ENCODE data around the gene HSDL2.
"Not testable (repeated sequence)": the region's sequence is repeated elsewhere in the genome, so short reads cannot be mapped to it uniquely, and the experiment has no call there.

HSDL2 gene

DNA sequence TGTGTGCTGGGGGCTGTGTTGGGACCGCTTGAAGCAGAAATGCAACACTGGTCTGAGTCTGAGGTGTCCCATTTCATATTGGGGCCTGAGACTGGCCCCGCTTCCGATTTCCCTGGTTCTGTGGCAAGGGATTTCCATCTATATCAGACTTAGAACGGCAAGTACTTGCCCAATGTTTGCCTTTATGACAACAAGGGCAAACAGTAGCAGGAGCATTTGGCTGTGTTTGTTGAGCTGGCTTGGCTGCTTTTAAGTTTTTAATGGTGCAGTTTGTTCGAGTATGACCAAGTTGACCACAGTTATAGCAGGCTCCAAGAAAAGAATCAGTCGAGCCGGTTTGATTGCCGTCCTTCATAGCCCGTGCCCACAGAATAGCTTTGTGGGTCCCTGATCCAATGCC, 17.0 kb downstream of the HSDL2 start:
- DNase-seq (ENCODE audit: low read depth in 2 of 2) = no peak

DNA sequence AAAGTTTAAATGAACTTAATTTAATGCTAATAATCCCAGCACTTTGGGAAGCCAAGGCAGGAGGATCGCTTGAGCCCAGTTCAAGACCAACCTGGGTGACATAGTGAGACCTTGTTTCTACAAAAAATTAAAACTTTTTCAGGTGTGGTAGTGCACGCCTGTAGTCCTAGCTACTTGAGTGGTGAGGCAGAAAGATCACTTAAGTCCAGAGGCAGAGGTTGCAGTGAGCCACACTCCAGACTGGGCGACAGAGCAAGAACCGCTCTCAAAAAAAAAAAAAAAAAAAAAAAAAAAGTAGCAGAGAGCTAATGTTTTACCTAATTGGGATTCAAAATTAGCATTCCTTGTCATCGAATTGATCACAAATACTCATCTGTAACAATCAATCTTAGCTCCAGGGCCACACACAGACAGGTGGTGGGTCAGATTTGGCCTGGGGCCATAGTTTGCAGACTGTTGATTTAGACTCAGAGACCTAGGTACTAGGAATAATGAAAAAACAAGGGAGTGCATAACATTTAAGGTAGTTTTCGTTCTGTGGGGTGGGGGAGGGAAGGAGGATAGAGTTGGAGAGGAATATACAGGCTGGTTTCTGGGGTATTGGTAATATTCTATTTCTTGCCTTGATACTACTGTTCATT, 21.4 kb downstream of the HSDL2 start:
- no peak for DNase-seq (ENCODE audit: low read depth in 2 of 2)

DNA sequence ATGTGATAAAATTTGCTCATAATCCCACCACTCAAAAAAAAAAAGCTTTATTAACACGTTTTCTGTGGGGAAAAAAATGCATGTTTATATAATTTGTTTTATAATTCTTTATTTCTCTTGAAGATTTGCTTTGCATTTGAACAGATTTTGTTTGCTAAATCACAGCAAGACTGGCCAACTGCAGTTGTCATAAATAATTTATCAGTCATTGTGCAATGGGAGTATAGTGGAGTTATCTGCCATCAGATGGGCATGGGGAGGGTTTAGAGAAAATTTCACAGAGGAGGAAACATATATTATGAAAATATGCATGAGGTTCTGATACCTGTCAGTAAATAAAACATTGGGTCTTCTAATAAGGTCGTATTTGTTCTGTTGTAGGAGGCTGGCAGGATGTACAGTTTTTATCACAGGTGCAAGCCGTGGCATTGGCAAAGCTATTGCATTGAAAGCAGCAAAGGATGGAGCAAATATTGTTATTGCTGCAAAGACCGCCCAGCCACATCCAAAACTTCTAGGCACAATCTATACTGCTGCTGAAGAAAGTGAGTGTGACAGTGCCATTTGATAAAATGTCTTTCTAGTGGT, 23.8 kb downstream of the HSDL2 start:
- DNase-seq (ENCODE audit: low read depth in 2 of 2) = no peak

DNA sequence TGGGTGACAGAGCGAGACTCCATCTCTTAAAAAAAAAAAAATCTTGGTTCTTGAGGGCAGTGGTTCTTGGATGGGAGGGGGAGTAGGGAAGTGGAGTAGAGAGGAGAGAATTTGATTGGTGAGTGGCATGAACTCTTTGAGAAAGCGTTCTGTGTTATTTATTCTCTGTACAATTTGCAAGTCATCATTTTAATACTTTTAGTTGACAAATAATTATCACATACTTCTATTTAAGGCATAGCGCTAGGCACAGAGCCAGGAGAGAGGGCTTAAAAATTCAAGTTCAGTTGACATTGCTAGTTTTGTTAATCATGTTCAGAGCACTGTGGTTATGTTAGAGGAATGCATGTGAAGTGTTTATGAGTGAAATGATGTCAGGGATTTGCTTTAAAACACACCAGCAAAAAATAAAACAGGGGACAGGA, 24.6 kb downstream of the HSDL2 start:
- no peak for DNase-seq (ENCODE audit: low read depth in 2 of 2)

DNA sequence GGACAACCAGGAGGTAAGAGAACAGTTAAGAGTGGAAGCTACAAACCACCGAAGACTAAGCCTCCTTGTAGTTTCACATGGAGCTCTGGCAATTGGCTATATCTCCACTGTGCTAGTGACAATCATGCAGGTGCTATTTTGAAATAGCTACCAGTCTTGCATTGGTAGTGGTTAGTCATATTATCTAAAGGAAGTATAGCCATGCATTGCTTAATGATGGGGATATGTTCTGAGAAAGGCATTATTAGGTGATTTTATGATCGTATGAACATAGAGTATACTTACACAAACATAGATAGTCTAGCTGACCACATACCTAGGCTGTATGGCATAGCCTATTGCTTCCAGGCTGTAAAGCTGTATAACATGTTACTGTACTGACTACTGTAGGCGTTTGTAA, 28.4 kb downstream of the HSDL2 start:
- DNase-seq (ENCODE audit: low read depth in 2 of 2) = no peak

DNA sequence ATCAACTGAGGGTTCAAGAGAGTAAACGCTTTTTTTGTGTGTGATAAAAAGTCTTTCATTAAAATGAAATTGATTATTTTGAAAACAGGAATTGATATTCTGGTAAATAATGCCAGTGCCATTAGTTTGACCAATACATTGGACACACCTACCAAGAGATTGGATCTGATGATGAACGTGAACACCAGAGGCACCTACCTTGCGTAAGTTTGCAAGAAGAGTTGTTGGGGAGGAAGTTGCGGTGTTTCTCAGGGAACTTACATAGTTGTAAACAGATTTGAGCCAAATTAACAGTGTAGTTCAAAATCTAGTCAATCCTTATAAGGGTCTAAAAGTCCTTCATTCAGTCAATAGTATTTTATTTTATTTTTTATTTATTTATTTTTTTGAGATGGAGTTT, 28.9 kb downstream of the HSDL2 start:
- no peak for DNase-seq (ENCODE audit: low read depth in 2 of 2)

DNA sequence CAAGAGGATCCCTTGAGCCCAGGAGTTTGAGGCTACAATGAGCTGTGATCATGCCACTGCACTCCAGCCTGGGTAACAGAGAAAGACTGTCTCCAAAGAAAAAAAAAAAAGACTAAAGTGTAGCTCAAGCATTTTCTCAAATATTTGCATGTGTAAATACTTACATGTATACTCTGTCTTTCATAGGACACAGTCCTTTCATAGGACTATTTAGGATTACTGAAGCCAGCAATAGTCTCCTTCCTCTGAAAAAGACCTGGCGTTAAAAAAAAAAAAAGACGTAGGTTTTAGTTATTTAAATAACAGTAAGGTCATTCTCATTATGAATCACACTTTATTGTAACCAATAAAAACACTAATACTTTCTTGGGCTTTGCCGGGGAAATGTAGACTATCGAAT, 29.9 kb downstream of the HSDL2 start:
- no peak for DNase-seq (ENCODE audit: low read depth in 2 of 2)

DNA sequence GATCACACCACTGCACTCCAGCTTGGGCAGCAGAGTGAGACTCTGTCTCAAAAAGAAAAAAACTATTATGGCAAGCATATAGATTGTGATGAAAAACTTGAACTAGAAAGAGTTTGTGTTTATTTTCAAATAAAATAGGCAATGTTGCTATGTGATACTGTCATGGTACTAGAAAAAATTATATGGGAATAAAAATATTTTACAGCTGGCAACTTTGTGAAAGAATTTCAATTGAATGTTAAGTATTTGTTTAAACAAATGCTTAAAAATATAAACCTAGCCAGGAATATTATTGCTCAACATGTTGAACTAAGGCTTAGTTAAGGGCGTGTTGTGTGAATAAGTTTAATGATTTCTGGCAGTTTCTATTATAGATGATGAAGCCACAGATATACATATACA, 31.7 kb downstream of the HSDL2 start:
- DNase-seq (ENCODE audit: low read depth in 2 of 2) = no peak

DNA sequence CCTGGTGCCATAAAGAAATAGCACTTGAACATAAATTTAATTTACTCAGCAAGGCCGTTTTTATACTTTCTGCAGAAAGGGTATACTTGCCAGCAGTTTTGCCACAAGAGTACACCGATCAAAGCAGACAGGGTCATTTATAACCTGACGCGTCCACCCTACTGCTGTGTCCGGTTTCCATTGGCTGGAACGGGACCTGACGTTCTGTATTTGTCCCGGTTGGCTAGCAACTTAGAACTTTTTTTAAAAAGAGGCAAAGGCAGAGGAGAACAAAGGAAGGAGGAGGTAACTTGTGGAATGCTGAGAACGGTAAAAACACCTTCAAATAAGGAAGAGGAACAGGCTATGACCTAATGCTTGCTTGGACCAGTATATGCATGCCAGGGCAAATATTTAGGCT, 33.8 kb downstream of the HSDL2 start:
- DNase-seq (ENCODE audit: low read depth in 2 of 2) = not testable (repeated sequence)

DNA sequence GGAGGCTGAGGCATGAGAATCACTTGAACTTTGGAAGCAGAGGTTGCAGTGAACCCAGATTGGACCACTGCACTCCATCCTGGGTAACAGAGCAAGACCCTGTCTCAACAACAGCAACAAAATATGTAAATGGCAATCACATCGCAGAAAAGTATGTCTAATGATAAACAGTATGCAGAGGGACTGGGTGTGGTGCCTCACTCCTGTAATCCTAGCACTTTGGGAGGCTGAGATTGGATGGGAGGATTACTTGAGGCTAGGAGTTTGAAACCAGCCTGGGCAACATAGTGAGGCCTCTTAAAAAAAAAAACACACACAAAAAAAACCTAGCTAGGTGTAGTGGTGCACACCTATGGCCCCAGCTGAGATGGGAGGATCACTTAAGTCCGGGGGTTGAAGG, 40.3 kb downstream of the HSDL2 start:
- DNase-seq (ENCODE audit: low read depth in 2 of 2) = no peak

DNA sequence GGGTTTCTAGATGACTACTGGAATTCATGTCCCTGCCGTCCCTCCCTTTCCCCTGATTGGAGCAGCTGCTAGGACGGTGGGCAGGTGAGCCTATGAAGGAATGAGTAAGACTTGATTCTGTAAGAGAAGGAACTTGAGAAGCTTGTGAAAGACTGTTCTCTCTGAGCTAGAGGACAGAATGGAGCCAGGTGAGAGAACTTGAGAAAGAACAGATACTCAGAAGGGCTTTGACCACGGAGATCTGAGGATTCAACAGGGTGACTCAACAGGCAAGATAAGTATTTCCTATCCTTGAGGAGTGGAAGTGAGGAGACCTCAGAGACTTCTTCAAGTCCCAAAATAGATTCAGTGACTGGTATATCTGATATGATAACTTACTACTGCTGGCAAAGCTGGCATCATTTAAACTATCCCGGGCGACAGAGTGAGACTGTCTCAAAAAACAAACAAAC, 41.9 kb downstream of the HSDL2 start:
- no peak for DNase-seq (ENCODE audit: low read depth in 2 of 2)

DNA sequence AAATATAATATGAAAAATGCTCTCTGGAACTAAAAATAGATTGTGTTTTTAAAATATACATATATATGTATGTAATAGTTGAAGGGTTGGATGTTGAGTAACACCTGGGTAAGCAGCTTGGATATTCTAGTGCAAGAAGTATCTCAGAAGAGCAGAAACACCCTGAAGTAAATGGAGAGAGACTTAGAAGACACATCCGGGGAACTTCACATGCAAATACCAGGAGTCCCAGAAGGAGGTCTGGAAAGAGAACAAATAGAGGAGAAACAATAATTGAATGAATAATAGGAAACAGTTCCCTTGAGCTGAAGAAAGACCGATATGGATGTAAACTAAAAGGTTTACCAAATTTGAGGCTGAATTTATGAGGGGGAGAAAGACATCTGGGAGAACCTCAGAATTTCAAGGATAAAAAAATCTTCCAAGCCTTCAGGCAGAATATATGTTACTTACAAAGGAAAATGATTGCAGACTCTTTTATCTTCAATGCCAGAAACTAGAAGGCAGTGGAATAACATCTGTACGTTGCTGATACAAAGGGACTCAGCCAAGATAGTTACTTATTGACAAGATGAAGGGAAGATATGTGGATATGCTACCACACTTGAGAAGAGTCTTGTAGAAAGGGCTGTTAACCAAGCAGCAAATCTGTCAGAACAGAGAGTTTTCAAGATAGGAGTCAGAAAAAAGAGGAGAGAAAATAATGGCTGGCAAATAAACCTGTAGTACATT, 42.7 kb downstream of the HSDL2 start:
- no peak for DNase-seq (ENCODE audit: low read depth in 2 of 2)

DNA sequence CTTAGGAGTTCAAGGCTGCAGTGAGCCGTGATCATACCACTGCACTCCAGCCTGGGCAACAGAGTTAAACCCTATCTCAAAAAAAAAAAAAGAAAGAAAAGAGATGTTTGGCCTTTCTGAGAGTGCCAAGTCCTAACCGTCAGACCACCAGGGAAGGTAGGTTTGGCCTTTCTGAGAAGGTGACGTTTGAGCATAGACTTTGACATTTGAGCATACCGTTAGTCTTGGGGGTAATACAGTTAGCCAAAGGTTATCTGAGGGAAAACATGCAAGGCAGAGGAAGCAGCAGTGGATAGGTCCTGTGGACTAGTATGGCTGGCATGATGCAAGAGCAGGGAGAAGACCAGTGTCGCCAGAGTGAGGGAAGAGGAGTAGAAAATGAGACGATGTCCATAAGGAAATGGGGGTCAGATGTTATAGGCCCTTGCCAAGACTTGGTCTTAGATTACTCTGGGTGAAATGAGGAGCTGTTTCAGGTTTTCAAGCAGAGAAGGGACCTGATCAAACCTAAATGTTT, 50.2 kb downstream of the HSDL2 start:
- no peak for DNase-seq (ENCODE audit: low read depth in 2 of 2)

DNA sequence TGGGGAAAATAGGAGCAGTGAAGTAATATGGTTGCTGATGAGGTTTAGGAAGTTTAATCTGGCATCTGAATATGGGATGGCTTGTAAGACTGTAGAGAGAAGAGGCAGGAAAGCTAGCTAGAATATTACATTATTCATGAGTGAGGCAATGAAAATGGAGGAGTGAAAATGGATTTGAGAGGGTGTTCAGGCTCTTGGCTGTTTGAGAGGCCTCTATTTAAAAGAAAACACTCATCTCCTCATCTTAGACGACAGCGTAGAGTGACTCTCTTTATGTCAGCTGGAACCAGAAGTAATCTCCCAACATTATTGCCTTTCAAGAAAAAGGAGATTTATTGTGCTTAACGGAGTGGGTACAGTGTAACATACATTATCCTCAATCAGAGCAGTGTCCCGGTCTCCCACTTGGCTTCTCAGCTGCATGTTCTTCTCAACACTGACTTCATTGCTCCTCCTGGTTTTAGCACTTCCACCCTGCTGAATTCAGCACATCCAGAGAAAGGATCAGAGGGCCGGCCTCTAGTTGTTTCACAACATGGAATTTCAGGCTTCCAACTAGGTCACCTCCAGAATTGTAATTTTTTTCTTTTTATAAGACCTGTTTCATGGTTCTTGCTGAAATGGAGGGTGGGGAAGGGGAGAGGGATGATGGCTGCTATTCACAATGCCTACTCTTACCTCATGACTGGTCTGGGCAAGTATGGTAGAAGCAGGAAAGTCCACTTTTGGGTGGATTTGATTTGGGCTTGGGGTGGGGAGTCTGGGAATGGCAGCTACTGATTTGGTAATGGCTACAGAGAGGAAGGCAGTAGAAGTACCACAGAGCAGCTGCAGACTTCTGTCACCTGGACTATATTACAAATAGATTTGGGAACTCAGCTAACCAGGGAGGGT, 53.8 kb downstream of the HSDL2 start:
- no peak for DNase-seq (ENCODE audit: low read depth in 2 of 2)

DNA sequence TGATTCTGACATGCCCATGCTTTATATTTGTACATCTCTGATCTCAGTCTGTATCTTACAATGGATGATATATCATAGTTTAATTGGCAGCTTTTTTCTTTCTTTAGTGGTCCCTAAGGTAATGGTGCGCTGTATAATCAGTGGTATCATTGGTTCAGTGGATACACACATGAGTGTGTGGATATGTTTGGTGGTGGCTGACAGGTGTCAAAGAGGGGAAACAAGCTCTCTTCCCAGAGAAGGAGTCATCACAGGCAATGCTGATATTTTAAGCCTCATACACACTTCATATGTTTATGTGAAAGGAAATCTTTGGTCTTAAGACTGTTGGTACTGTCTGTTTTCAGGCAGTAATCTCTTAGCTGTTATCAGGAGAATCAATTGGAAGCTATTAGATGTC, 54.6 kb downstream of the HSDL2 start:
- DNase-seq (ENCODE audit: low read depth in 2 of 2) = no peak

DNA sequence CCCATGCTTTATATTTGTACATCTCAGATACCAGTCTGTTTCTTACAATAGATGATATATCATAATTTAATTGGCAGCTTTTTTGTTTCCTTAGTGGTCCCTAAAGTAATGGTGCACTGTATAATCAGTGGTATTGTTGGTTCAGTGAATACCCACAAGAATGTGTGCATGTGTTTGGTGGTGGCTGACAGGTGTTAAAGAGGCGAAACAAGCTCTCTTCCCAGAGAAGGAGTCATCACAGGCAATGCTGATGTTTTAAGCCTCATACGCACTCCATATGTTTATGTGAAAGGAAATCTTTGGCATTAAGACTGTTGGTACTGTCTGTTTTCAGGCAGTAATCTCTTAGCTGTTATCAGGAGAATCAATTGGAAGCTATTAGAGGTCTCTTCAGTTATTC, 57.5 kb downstream of the HSDL2 start:
- DNase-seq (ENCODE audit: low read depth in 2 of 2) = no peak

DNA sequence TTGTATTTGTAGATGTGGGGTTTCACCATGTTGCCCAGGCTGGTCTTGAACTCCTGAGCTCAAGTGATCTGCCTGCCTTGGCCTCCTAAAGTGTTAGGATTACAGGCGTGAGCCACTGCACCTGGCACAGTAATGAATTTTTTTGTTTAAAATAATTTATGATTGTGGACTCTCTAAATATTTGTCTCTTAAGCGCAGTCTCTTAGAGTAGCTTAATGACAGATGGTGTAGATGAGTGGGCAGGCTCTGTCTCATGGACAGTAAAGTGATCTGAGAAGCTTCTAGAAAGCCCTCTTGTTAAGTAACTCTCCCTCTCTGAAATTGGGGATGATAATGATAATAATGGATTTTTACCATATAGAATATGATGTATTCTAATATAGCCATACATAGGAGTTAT, 59.3 kb downstream of the HSDL2 start:
- no peak for DNase-seq (ENCODE audit: low read depth in 2 of 2)

DNA sequence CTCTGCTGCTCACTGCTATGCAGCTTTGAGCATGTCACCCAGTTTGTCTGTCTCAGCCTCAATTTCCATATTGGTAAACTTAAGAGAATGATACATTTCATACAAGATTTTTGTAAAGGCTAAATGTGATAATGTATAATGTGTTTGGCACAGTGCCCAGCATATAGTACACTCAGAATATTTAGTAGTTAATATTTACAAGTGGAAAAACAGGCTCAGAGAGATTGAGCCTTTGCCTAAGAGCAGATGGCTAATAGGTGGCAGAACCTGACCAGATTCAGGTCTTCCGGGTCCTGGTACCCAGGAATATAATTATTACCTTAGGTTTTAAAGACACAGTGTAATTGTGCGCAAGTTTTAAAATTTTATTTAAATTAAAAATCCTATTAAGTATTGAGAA, 59.9 kb downstream of the HSDL2 start:
- no peak for DNase-seq (ENCODE audit: low read depth in 2 of 2)

DNA sequence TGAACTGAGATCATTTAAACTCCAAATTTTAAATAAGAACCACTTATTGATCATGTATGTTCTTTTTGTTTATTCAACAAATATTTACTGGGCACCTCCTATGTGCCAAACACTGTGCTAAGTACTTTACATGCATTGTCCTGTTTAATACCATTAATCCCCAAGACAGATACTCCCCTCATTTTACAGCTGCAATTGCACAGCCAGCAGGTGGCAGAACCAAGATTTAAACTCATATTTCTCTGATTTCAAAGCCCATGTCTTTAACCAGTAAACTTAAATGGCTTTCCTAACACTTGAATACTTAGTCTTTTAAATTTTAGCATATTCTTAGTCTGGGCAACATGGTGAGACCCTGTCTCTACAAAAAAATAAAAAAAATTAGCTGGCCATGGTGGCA, 63.3 kb downstream of the HSDL2 start:
- no peak for DNase-seq (ENCODE audit: low read depth in 2 of 2)

DNA sequence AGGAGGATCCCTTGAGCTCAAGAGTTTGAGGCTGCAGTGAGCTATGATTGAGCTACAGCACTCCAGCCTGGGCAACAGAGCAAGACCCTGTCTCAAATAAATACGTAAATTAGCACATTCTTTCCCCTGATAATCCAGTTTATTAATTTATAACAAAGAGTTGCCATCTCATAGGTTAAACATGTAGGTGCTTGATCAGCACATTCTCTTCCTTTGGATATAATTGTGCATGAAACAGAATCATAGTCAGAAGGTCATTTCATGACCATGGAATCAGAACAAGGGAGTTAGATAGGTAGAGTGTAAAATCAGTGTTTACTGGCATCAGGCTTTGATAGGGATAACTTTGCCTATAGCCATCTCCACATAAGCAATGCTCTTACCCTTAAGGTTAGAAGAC, 63.7 kb downstream of the HSDL2 start:
- DNase-seq (ENCODE audit: low read depth in 2 of 2) = no peak

DNA sequence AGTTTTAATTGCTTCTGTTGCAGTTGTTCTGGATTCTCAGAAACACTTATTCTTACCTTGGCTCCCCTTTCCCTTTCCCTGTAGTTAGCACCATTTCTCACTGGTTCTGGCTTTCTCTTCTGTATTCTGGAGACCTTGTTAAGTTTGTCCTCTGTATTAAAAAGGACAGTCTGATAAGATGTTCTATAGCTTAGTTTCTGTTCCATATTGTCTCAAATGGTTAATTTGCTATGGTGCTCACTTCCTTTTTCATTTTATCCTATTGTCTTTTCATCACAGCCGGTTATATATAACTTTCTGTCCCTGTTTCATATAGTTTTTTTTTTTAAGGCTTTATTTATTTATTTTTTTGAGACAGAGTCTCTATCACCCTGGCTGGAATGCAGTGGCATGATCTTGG, 65.3 kb downstream of the HSDL2 start:
- no peak for DNase-seq (ENCODE audit: low read depth in 2 of 2)

DNA sequence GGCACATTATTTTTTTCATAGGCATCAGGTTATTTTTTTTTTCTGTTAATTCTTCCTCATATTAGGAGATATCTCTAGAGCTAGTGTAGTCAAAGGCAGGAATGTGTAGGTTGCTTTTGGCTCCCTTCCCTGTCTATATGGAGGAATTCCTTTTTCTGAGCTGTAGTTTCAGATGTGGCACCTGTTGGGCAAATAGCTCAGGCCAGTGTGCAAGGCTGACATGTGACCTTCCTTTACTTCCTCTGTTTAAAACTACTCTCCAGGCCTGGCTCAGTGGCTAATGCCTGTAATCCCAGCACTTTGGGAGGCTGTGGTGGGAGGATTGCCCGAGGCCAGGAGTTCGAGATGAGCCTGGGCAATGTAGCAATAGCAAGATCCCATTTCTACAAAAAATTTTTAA, 66.2 kb downstream of the HSDL2 start:
- DNase-seq (ENCODE audit: low read depth in 2 of 2) = no peak

Measured in stimulated activated CD4-positive, alpha-beta T cell treated with anti-CD3 and anti-CD28 coated beads, Interleukin-1b, Interleukin-23, amount 100 ng/mL, for 1 hour (primary cell).